B cell (primary cell): Measurements from ENCODE around the gene ANKDD1B. TPM values are rescaled to one million over a fixed set of nuclear protein-coding genes. Genes with fewer than 3 reads are reported as not detected.

Experiments used
- ATAC-seq: fragments of 200-7000 bp; cut with Tn5 transposase; one replicate; pipeline ENCODE4 v1.10.0; 2021; ENCODE audit warnings: low read depth, mild to moderate bottlenecking, moderate number of reproducible peaks, moderate library complexity
- CTCF ChIA-PET: fragments of 350-600 bp; sonication (Branson Sonifier 250); formaldehyde crosslinking; loops from one replicate; lab custom pipeline; 2021; ENCODE audit warnings: antibody characterized with exemption, inconsistent platforms; lab: Charles Lee
- POLR2A ChIA-PET: fragments of 350-600 bp; sonication (Branson Sonifier 250); formaldehyde crosslinking; loops from one replicate; lab custom pipeline; 2021; ENCODE audit warnings: antibody characterized with exemption; lab: Charles Lee
- DNase-seq: peaks from one replicate; pipeline ENCODE4 v3.0.0; 2013
- H2AFZ ChIP-seq: 2 replicates; pipeline ENCODE4 v1.6.1; 2012; ENCODE audit warnings: mild to moderate bottlenecking, low read depth, low read length; ENCODE audit not compliant: insufficient read depth, poor library complexity, severe bottlenecking
- H3K27ac ChIP-seq, 2 donors: 1 replicate in 1 of 2; 2 replicates in 1 of 2; pipeline ENCODE4 v1.5.1; 2012 to 2013; ENCODE audit warnings: low read length in 2 of 2, mild to moderate bottlenecking in 2 of 2, moderate library complexity in 1 of 2
- H3K27me3 ChIP-seq, 4 experiments: fragments of 200-600 bp in 1 of 4; sonication (generic) in 1 of 4; replicated peaks in 1 of 4; 1 replicate in 2 of 4; 2 replicates in 2 of 4; pipeline versions ENCODE4 v1.6.1 to v1.7.0; 2013 to 2016; ENCODE audit warnings: low read length in 3 of 4, mild to moderate bottlenecking in 2 of 4, mixed read lengths in 1 of 4, moderate library complexity in 1 of 4; ENCODE audit not compliant: insufficient read depth in 4 of 4, control insufficient read depth in 3 of 4; ENCODE audit errors: control extremely low read depth in 1 of 4
- H3K36me3 ChIP-seq, 2 experiments: replicated peaks in 1 of 2; 1 replicate in 1 of 2; 2 replicates in 1 of 2; pipeline versions ENCODE4 v1.6.1 to v1.7.1; 2013; ENCODE audit warnings: low read length in 1 of 2; ENCODE audit not compliant: insufficient read depth in 2 of 2, control insufficient read depth in 1 of 2; ENCODE audit errors: control extremely low read depth in 1 of 2, extremely low read depth in 1 of 2
- H3K4me1 ChIP-seq, 2 donors: fragments of 200-600 bp in 1 of 2; sonication (generic) in 1 of 2; 1 replicate in 1 of 2; 2 replicates in 1 of 2; pipeline versions ENCODE4 v1.5.1 to v1.6.1; 2013 to 2017; ENCODE audit warnings: low read length in 2 of 2; ENCODE audit not compliant: control insufficient read depth in 2 of 2, insufficient read depth in 2 of 2
- H3K4me2 ChIP-seq: replicated peaks from 2 replicates; pipeline ENCODE3; 2012; ENCODE audit warnings: mild to moderate bottlenecking, low read depth, low read length; ENCODE audit not compliant: poor library complexity, severe bottlenecking
- H3K4me3 ChIP-seq, 5 experiments: fragments of 200-600 bp in 1 of 5; sonication (generic) in 1 of 5; 1 replicate in 3 of 5; 2 replicates in 2 of 5; pipeline versions ENCODE4 v1.5.1 to v1.7.0; 2011 to 2016; ENCODE audit warnings: low read length in 4 of 5, mild to moderate bottlenecking in 4 of 5, low read depth in 2 of 5, control low read depth in 1 of 5, moderate library complexity in 1 of 5; ENCODE audit not compliant: insufficient read depth in 1 of 5; ENCODE audit errors: control extremely low read depth in 1 of 5, extremely low read depth in 1 of 5
- H3K79me2 ChIP-seq: fragments of 200-600 bp; sonication (generic); one replicate; pipeline ENCODE4 v1.6.0; 2016; ENCODE audit warnings: low read length; ENCODE audit not compliant: control insufficient read depth, insufficient read depth
- H3K9ac ChIP-seq: fragments of 200-600 bp; sonication (generic); 2 replicates; pipeline ENCODE4 v1.6.1; 2017; ENCODE audit warnings: mild to moderate bottlenecking, low read length, moderate library complexity
- H3K9me3 ChIP-seq, 3 donors: one replicate each; pipeline versions ENCODE4 v1.6.1 to v1.7.1; 2013; ENCODE audit warnings: low read length in 2 of 3; ENCODE audit not compliant: control insufficient read depth in 2 of 3, insufficient read depth in 1 of 3; ENCODE audit errors: control extremely low read depth in 1 of 3
- H4K20me1 ChIP-seq: 2 replicates; pipeline ENCODE4 v1.6.0; 2012; ENCODE audit warnings: mild to moderate bottlenecking, low read length; ENCODE audit not compliant: insufficient read depth, control insufficient read depth, poor library complexity, severe bottlenecking
- H3K27ac Mint-ChIP-seq: one replicate; pipeline ENCODE4 v1.8.0; 2021; ENCODE audit warnings: mixed read lengths
- H3K27me3 Mint-ChIP-seq: one replicate; pipeline ENCODE4 v1.8.0; 2021; ENCODE audit warnings: mixed read lengths
- H3K4me1 Mint-ChIP-seq: one replicate; pipeline ENCODE4 v1.8.0; 2021; ENCODE audit warnings: mixed read lengths
- H3K4me3 Mint-ChIP-seq: one replicate; pipeline ENCODE4 v1.8.0; 2021; ENCODE audit warnings: mixed read lengths
- H3K9me3 Mint-ChIP-seq: one replicate; pipeline ENCODE4 v1.8.0; 2022; ENCODE audit warnings: mixed read lengths; ENCODE audit not compliant: insufficient read depth
- CTCF ChIP-seq: fragments of 200-600 bp; IDR thresholded peaks from one replicate; pipeline ENCODE4 v1.8.0; 2022; ENCODE audit warnings: antibody characterized with exemption, mild to moderate bottlenecking
- EZH2 ChIP-seq: IDR thresholded peaks from 2 replicates; pipeline ENCODE4 v1.6.1; 2012; ENCODE audit warnings: borderline replicate concordance, low read depth, mild to moderate bottlenecking, moderate library complexity, low read length; ENCODE audit not compliant: insufficient read depth, poor library complexity, severe bottlenecking
- WGBS: methylation state at CpG from one replicate; pipeline ENCODE4 v1.1.5; 2013; ENCODE audit warnings: missing lambda C conversion rate; ENCODE audit not compliant: insufficient coverage; 5-methylcytosine and 5-hydroxymethylcytosine counted together
- intact Hi-C: fragments of 100-400 bp; cut with micrococcal nuclease; formaldehyde crosslinking; loops from one replicate; pipeline ENCODE4 v1.10.0; 2022
- polyA plus RNA-seq: library from polyadenylated mRNA; depleted of rRNA; stranded (reverse); fragments of >200 nt; gene quantifications from 2 replicates; pipeline ENCODE4 v1.2.3, GENCODE V29; 2012
- total RNA-seq, 2 donors: library from RNA; stranded (reverse); fragments of 120-200 nt in 1 of 2; gene quantifications; 1 replicate in 1 of 2; 2 replicates in 1 of 2; pipeline versions ENCODE4 v1.2.3 to v1.2.4, GENCODE V29; 2013 to 2022

The ANKDD1B gene
- total and polyA plus RNA-seq, 2 donors (not counting 1 experiment from before 2014, with no cell fraction given), result 0.30 to 1.1 TPM

GRCh38 chr5:75706016-75706415, 94.8 kb downstream of the ANKDD1B start:
- Histone ChIP-seq H3K79me2 (peaks cover 18% of the 10 kb centered on the region), H3K27me3 (no peaks in the 10 kb centered on the region), H4K20me1 (peaks cover 5% of the 10 kb centered on the region), H2AFZ (no peak overlapping the region), H3K27ac (no peak overlapping the region), H3K9me3 (no peaks in the 10 kb centered on the region), H3K4me3 (no peak overlapping the region), H3K4me1 (no peaks in the 10 kb centered on the region), H3K4me2 (no peak overlapping the region), H3K9ac (no peak overlapping the region), H3K36me3 (peaks cover 21 to 41% of the 10 kb centered on the region in 2 experiments)
- no peak for TF ChIP-seq EZH2
- TF ChIP-seq CTCF, result no peak
- H3K27me3 Mint-ChIP-seq, result no peaks in the 10 kb centered on the region
- H3K4me1 Mint-ChIP-seq, result peaks cover 4% of the 10 kb centered on the region
- no peak overlapping the region for H3K4me3 Mint-ChIP-seq
- DNase-seq, result no peak
- no CpG with 5 or more reads among the region's 1 CpG for WGBS
- no peak for ATAC-seq
- no peaks in the 10 kb centered on the region for H3K9me3 Mint-ChIP-seq
- CTCF ChIA-PET, result no interaction called here
- no peak overlapping the region for H3K27ac Mint-ChIP-seq
- POLR2A ChIA-PET, result no interaction called here
- intact Hi-C loops, result no loop called here

- peaks cover 5% of the 10 kb centered on the region for H4K20me1 ChIP-seq
- no peak overlapping the region for H3K27ac Mint-ChIP-seq
- H3K4me3 Mint-ChIP-seq, result no peak overlapping the region
- ChIA-PET POLR2A (no interaction called here), CTCF (no interaction called here)
- intact Hi-C loops, result no loop called here
- H3K27me3 ChIP-seq, result no peaks in the 10 kb centered on the region
- TF ChIP-seq EZH2 (no peak), CTCF (no peak)
- peaks cover 18% of the 10 kb centered on the region for H3K79me2 ChIP-seq
- H3K4me1 ChIP-seq, result no peaks in the 10 kb centered on the region
- H3K4me2 ChIP-seq, result no peak overlapping the region
- H2AFZ ChIP-seq, result no peak overlapping the region
- H3K27ac ChIP-seq, result no peak overlapping the region
- no peaks in the 10 kb centered on the region for H3K9me3 ChIP-seq
- no peaks in the 10 kb centered on the region for H3K27me3 Mint-ChIP-seq
- peaks cover 22 to 40% of the 10 kb centered on the region in 2 experiments for H3K36me3 ChIP-seq
- no peaks in the 10 kb centered on the region for H3K9me3 Mint-ChIP-seq
- ATAC-seq (no peak), DNase-seq (no peak)
- H3K4me3 ChIP-seq, result no peak overlapping the region
- no peak overlapping the region for H3K9ac ChIP-seq
- 97% methylated on average over 2 of the region's 3 CpGs for WGBS
- H3K4me1 Mint-ChIP-seq, result peaks cover 4% of the 10 kb centered on the region
Measured at GRCh38 chr5:75706775-75707174, 95.5 kb downstream of the ANKDD1B start.
